Karpas-422 (cell line): ENCODE measurements around the gene CXXC4. TPM values are rescaled to one million over a fixed set of nuclear protein-coding genes. Genes with fewer than 3 reads are reported as not detected.

ENCODE experiments used
- DNase-seq: peaks from one replicate; pipeline ENCODE4 v3.0.0-alpha.2; 2015
- H2AFZ ChIP-seq: fragments of 200-600 bp; sonication (generic); 2 replicates; pipeline ENCODE4 v1.6.1; 2014; ENCODE audit warnings: antibody characterized with exemption, low read length, mixed read lengths
- H3K27ac ChIP-seq: fragments of 200-600 bp; sonication (generic); 2 replicates; pipeline ENCODE4 v1.5.1; 2014; ENCODE audit warnings: mild to moderate bottlenecking, low read length, moderate library complexity
- H3K27me3 ChIP-seq: fragments of 200-600 bp; sonication (generic); 2 replicates; pipeline ENCODE4 v1.6.1; 2014; ENCODE audit warnings: low read length, mixed read lengths
- H3K36me3 ChIP-seq: fragments of 200-600 bp; sonication (generic); 2 replicates; pipeline ENCODE4 v1.6.1; 2014; ENCODE audit warnings: low read length, mixed read lengths; ENCODE audit not compliant: insufficient read depth
- H3K4me1 ChIP-seq: fragments of 200-600 bp; sonication (generic); 2 replicates; pipeline ENCODE4 v1.6.1; 2014; ENCODE audit warnings: mild to moderate bottlenecking, low read length, mixed read lengths
- H3K4me2 ChIP-seq: fragments of 200-600 bp; sonication (generic); 2 replicates; pipeline ENCODE4 v1.6.1; 2014; ENCODE audit warnings: low read length, low read depth, mild to moderate bottlenecking; ENCODE audit not compliant: poor library complexity, severe bottlenecking
- H3K4me3 ChIP-seq: fragments of 200-600 bp; sonication (generic); 2 replicates; pipeline ENCODE4 v1.5.1; 2014; ENCODE audit warnings: mild to moderate bottlenecking, antibody characterized with exemption, low read length, mixed read lengths
- H3K79me2 ChIP-seq: fragments of 200-600 bp; sonication (generic); 2 replicates; pipeline ENCODE4 v1.6.1; 2014; ENCODE audit warnings: mild to moderate bottlenecking, low read length, mixed read lengths
- H3K9ac ChIP-seq: fragments of 200-600 bp; sonication (generic); 2 replicates; pipeline ENCODE4 v1.6.0; 2014; ENCODE audit warnings: low read length
- H3K9me2 ChIP-seq: fragments of 200-600 bp; sonication (generic), shearing (Covaris generic); replicated peaks from 2 replicates; pipeline ENCODE4 v1.6.0; 2014; ENCODE audit warnings: mild to moderate bottlenecking, low read length, moderate library complexity; ENCODE audit not compliant: insufficient read depth
- H3K9me3 ChIP-seq: fragments of 300-700, 200-600 bp; sonication (generic); 2 replicates; pipeline ENCODE4 v1.6.1; 2014; ENCODE audit warnings: low read length, mixed read lengths
- H4K20me1 ChIP-seq: fragments of 200-600 bp; sonication (generic); 2 replicates; pipeline ENCODE4 v1.6.1; 2014; ENCODE audit warnings: mild to moderate bottlenecking, antibody characterized with exemption, low read length, low read depth; ENCODE audit not compliant: insufficient read depth
- total RNA-seq: library from RNA; depleted of rRNA; stranded (reverse); fragments of >200 nt; shearing (Covaris generic); gene quantifications from 2 replicates; pipeline ENCODE4 v1.2.3, GENCODE V29; 2014; ENCODE audit warnings: low replicate concordance; rRNA removed

Gene CXXC4
- total RNA-seq, result not detected in 2 replicates

GRCh38 chr4:104494822-104495559 lies at the start of gene CXXC4:
Gene CXXC4, minus strand, starts transcription at chr4:104494894. Its CDS starts 3,092 bp downstream, at chr4:104491802.
- Histone ChIP-seq H3K27ac (no peak within 1 kb of the TSS), H3K4me1 (peaks cover 7% of the 10 kb centered on the region), H4K20me1 (no peaks in the 10 kb centered on the region), H3K4me3 (no peak within 1 kb of the TSS), H3K9me2 (no peaks in the 10 kb centered on the region), H3K9me3 (no peaks in the 10 kb centered on the region), H3K79me2 (no peaks in the 10 kb centered on the region), H3K9ac (no peak within 1 kb of the TSS), H2AFZ (no peak within 1 kb of the TSS), H3K4me2 (no peak within 1 kb of the TSS), H3K36me3 (no peaks in the 10 kb centered on the region), H3K27me3 (no peaks in the 10 kb centered on the region)
- no peak for DNase-seq

GRCh38 chr4:104533156-104533555 lies 38.5 kb upstream of the CXXC4 start:
- no peak overlapping the region for H3K9ac ChIP-seq
- H3K4me3 ChIP-seq, result no peak overlapping the region
- H3K9me2 ChIP-seq, result no peaks in the 10 kb centered on the region
- DNase-seq, result no peak
- no peaks in the 10 kb centered on the region for H3K27me3 ChIP-seq
- H3K27ac ChIP-seq, result no peak overlapping the region
- H3K4me1 ChIP-seq, result no peaks in the 10 kb centered on the region
- H4K20me1 ChIP-seq, result no peaks in the 10 kb centered on the region
- no peaks in the 10 kb centered on the region for H3K9me3 ChIP-seq
- H3K36me3 ChIP-seq, result no peaks in the 10 kb centered on the region
- no peak overlapping the region for H3K4me2 ChIP-seq
- H2AFZ ChIP-seq, result no peak overlapping the region
- no peaks in the 10 kb centered on the region for H3K79me2 ChIP-seq

- Histone ChIP-seq H3K27me3 (no peaks in the 10 kb centered on the region), H3K9me3 (no peaks in the 10 kb centered on the region), H3K36me3 (no peaks in the 10 kb centered on the region), H3K27ac (no peak overlapping the region), H4K20me1 (no peaks in the 10 kb centered on the region), H3K9ac (no peak overlapping the region), H2AFZ (no peak overlapping the region), H3K4me2 (no peak overlapping the region), H3K4me1 (no peaks in the 10 kb centered on the region), H3K4me3 (no peak overlapping the region), H3K79me2 (no peaks in the 10 kb centered on the region), H3K9me2 (no peaks in the 10 kb centered on the region)
- no peak for DNase-seq
Measured at GRCh38 chr4:104532677-104533076, 38.0 kb upstream of the CXXC4 start.

- H4K20me1 ChIP-seq, result no peaks in the 10 kb centered on the region
- no peak overlapping the region for H3K9ac ChIP-seq
- no peaks in the 10 kb centered on the region for H3K9me3 ChIP-seq
- H2AFZ ChIP-seq, result no peak overlapping the region
- no peaks in the 10 kb centered on the region for H3K9me2 ChIP-seq
- H3K27me3 ChIP-seq, result no peaks in the 10 kb centered on the region
- no peaks in the 10 kb centered on the region for H3K4me1 ChIP-seq
- no peak overlapping the region for H3K4me2 ChIP-seq
- no peak overlapping the region for H3K4me3 ChIP-seq
- H3K27ac ChIP-seq, result no peak overlapping the region
- no peak for DNase-seq
- no peaks in the 10 kb centered on the region for H3K79me2 ChIP-seq
- no peaks in the 10 kb centered on the region for H3K36me3 ChIP-seq
Measured at GRCh38 chr4:104531390-104531789, 36.7 kb upstream of the CXXC4 start.

- H2AFZ ChIP-seq, result no peak overlapping the region
- H3K9me3 ChIP-seq, result no peaks in the 10 kb centered on the region
Measured at GRCh38 chr4:104530426-104530825, 35.7 kb upstream of the CXXC4 start.

GRCh38 chr4:104524591-104524990 lies 29.9 kb upstream of the CXXC4 start:
- Histone ChIP-seq H3K9me3 (no peaks in the 10 kb centered on the region), H4K20me1 (no peaks in the 10 kb centered on the region), H3K9ac (no peak overlapping the region), H3K79me2 (no peaks in the 10 kb centered on the region), H3K4me3 (no peak overlapping the region), H3K9me2 (no peaks in the 10 kb centered on the region), H3K36me3 (no peaks in the 10 kb centered on the region), H3K27ac (no peak overlapping the region), H3K27me3 (no peaks in the 10 kb centered on the region), H2AFZ (no peak overlapping the region), H3K4me1 (no peaks in the 10 kb centered on the region), H3K4me2 (no peak overlapping the region)
- no peak for DNase-seq

More at GRCh38 chr4:104530426-104530825, 35.7 kb upstream of the CXXC4 start:
- H3K9ac ChIP-seq, result no peak overlapping the region
- no peaks in the 10 kb centered on the region for H3K9me2 ChIP-seq
- H3K27me3 ChIP-seq, result no peaks in the 10 kb centered on the region
- H3K4me2 ChIP-seq, result no peak overlapping the region
- no peak for DNase-seq
- no peaks in the 10 kb centered on the region for H3K79me2 ChIP-seq
- no peaks in the 10 kb centered on the region for H3K36me3 ChIP-seq
- no peak overlapping the region for H3K27ac ChIP-seq
- H3K4me1 ChIP-seq, result no peaks in the 10 kb centered on the region
- H3K4me3 ChIP-seq, result no peak overlapping the region
- H4K20me1 ChIP-seq, result no peaks in the 10 kb centered on the region

- no peak for DNase-seq
- Histone ChIP-seq H3K4me3 (no peak overlapping the region), H3K4me2 (no peak overlapping the region), H4K20me1 (no peaks in the 10 kb centered on the region), H3K9me2 (no peaks in the 10 kb centered on the region), H3K4me1 (no peaks in the 10 kb centered on the region), H3K27ac (no peak overlapping the region), H3K79me2 (no peaks in the 10 kb centered on the region), H3K9me3 (no peaks in the 10 kb centered on the region), H3K27me3 (no peaks in the 10 kb centered on the region), H3K36me3 (no peaks in the 10 kb centered on the region), H3K9ac (no peak overlapping the region), H2AFZ (no peak overlapping the region)
Measured at GRCh38 chr4:104524026-104524425, 29.3 kb upstream of the CXXC4 start.

GRCh38 chr4:104519588-104519987 lies 24.9 kb upstream of the CXXC4 start:
- H3K9me3 ChIP-seq, result no peaks in the 10 kb centered on the region
- H3K27me3 ChIP-seq, result no peaks in the 10 kb centered on the region
- H3K27ac ChIP-seq, result no peak overlapping the region
- H2AFZ ChIP-seq, result no peak overlapping the region
- H3K9ac ChIP-seq, result no peak overlapping the region
- no peaks in the 10 kb centered on the region for H3K79me2 ChIP-seq
- no peak overlapping the region for H3K4me2 ChIP-seq
- H3K36me3 ChIP-seq, result no peaks in the 10 kb centered on the region
- no peak overlapping the region for H3K4me3 ChIP-seq
- DNase-seq, result no peak
- H4K20me1 ChIP-seq, result no peaks in the 10 kb centered on the region
- H3K4me1 ChIP-seq, result no peaks in the 10 kb centered on the region
- H3K9me2 ChIP-seq, result no peaks in the 10 kb centered on the region
